Ovary (tissue), 9 donors: Measurements from ENCODE around the gene ANGPTL8. TPM values are rescaled to one million over a fixed set of nuclear protein-coding genes. Genes with fewer than 3 reads are reported as not detected.

Experiments
- DNase-seq, 5 donors: peaks; one replicate each; pipeline ENCODE4 v3.0.0-alpha.2; 2019 to 2020
- H3K27ac ChIP-seq, 2 donors: fragments of 200-600 bp; one replicate each; pipeline versions ENCODE4 v1.5.1 to v1.8.0; 2019 to 2022
- H3K27me3 ChIP-seq: fragments of 200-600 bp; one replicate; pipeline ENCODE4 v1.8.0; 2022
- H3K36me3 ChIP-seq: fragments of 200-600 bp; sonication (generic); one replicate; pipeline ENCODE4 v1.5.1; 2019
- H3K4me1 ChIP-seq: one replicate; pipeline ENCODE4 v1.8.1; 2013; ENCODE audit warnings: mild to moderate bottlenecking, moderate library complexity; ENCODE audit not compliant: insufficient read depth
- H3K4me3 ChIP-seq: fragments of 200-600 bp; sonication (generic); one replicate; pipeline ENCODE4 v1.5.1; 2017
- H3K9me3 ChIP-seq, 2 donors: fragments of 200-600 bp in 1 of 2; sonication (generic) in 1 of 2; one replicate each; pipeline versions ENCODE4 v1.5.1 to v1.8.1; 2013 to 2019; ENCODE audit warnings: mild to moderate bottlenecking in 1 of 2, moderate library complexity in 1 of 2
- CTCF ChIP-seq, 3 donors: fragments of 450-650 bp in 2 of 3; fragments of 200-600 bp in 1 of 3; IDR thresholded peaks; one replicate each; pipeline versions ENCODE4 v1.5.1 to v1.8.0; 2016 to 2022; ENCODE audit warnings: antibody characterized with exemption in 3 of 3, mild to moderate bottlenecking in 1 of 3
- EP300 ChIP-seq: sonication (generic); formaldehyde crosslinking; IDR thresholded peaks from one replicate; pipeline ENCODE4 v1.6.1; 2017; ENCODE audit warnings: antibody characterized with exemption
- POLR2A ChIP-seq: fragments of 450-650 bp; IDR thresholded peaks from one replicate; pipeline ENCODE4 v1.6.1; 2017; ENCODE audit warnings: antibody characterized with exemption, mild to moderate bottlenecking, moderate library complexity
- WGBS, 3 donors: extraction: QIAGEN DNeasy Blood & Tissue Kit in 1 of 3; methylation state at CpG; one replicate each; pipeline versions ENCODE4 v1.1.5 to v1.1.7; 2013 to 2017; 5-methylcytosine and 5-hydroxymethylcytosine counted together
- intact Hi-C, 4 donors: fragments of 100-400 bp; cut with DNase I; formaldehyde crosslinking; loops; one replicate each; pipeline versions ENCODE4 v1.11.0 to v1.15.1; 2022 to 2023
- polyA plus RNA-seq, 2 donors: library from polyadenylated mRNA; stranded (reverse); fragments of 200-250 nt in 1 of 2; fragments of 350-450 nt in 1 of 2; fragmentation: Illumina TruSeq in 1 of 2; extraction: RNeasy Lipid Tissue Mini Kit (QIAGEN cat#74804) in 1 of 2; gene quantifications; one replicate each; pipeline ENCODE4 v1.2.3, GENCODE V29; 2013 to 2014
- total RNA-seq, 7 donors: library from RNA; depleted of rRNA in 2 of 7; stranded (reverse); fragments of >200 nt in 2 of 7; fragmentation: NEBNext Ultra II Directional in 3 of 7; extraction: Animal tissue kit (Norgen Biotek cat#: 25700) in 3 of 7; gene quantifications; one replicate each; pipeline versions ENCODE4 v1.1.0 to v1.2.4, GENCODE V29; 2016 to 2023
- donor health status: DM: no; HTN: no; CAD: no; lungs with moderate emphysema.
- donor health status: DM: no; HTN: no; CAD: no.
- donor health status: Bipolar disorder and iron deficiency.
- donor health status: DM: yes; HTN: yes; CAD: no.
- donor health status: DM: no; HTN: no; CAD: no.
- donor health status: DM: yes; HTN: yes; CAD: no.

The ANGPTL8 gene
- total and polyA plus RNA-seq, 9 donors, result 0.50 to 0.93 (median 0.68) TPM; not detected in 5

GRCh38 chr19:11261971-11262839 is 22.8 kb downstream of the ANGPTL8 start, which contains the start of gene DOCK6:
Gene DOCK6, minus strand, starts transcription at chr19:11262524. Its CDS starts 84 bp downstream, at chr19:11262440.
- intact Hi-C loops, result no loop called here
- peak; percentile 54 to 71 (median 59) for DNase-seq
- H3K4me3 ChIP-seq, result peak within 1 kb of the TSS; percentile 91
- no peaks in the 10 kb centered on the region for H3K4me1 ChIP-seq
- no peaks in the 10 kb centered on the region for H3K27me3 ChIP-seq
- no peaks in the 10 kb centered on the region for H3K36me3 ChIP-seq
- TF ChIP-seq POLR2A (no peak), EP300 (no peak), CTCF (IDR thresholded peaks at IDR 0.05) (no peak)
- H3K27ac ChIP-seq, result peak within 1 kb of the TSS; percentile 41 to 68
- H3K9me3 ChIP-seq, result no peaks in the 10 kb centered on the region
- WGBS, 3 donors, result 1 to 3% (median 1%) methylated on average over 35 to 91 of the region's 91 CpGs

GRCh38 chr19:11263726-11264125 is 24.3 kb downstream of the ANGPTL8 start:
- no peak for TF ChIP-seq POLR2A
- no peak for TF ChIP-seq CTCF (IDR thresholded peaks at IDR 0.05)
- no peak for TF ChIP-seq EP300
- H3K4me3 ChIP-seq, result no peak overlapping the region
- H3K27me3 ChIP-seq, result no peaks in the 10 kb centered on the region
- DNase-seq, result no peak
- no peaks in the 10 kb centered on the region for H3K9me3 ChIP-seq
- 95 to 98% (median 96%) methylated on average over 6 of the region's 6 CpGs for WGBS, 3 donors
- no peak overlapping the region for H3K27ac ChIP-seq
- no peaks in the 10 kb centered on the region for H3K36me3 ChIP-seq
- intact Hi-C loops, result no loop called here
- no peaks in the 10 kb centered on the region for H3K4me1 ChIP-seq

- no peaks in the 10 kb centered on the region for H3K9me3 ChIP-seq
- H3K4me1 ChIP-seq, result no peaks in the 10 kb centered on the region
- intact Hi-C loops, result no loop called here
- no peak overlapping the region for H3K27ac ChIP-seq
- DNase-seq, result no peak
- H3K4me3 ChIP-seq, result no peak overlapping the region
- H3K27me3 ChIP-seq, result no peaks in the 10 kb centered on the region
- WGBS, 3 donors, result 77 to 82% (median 79%) methylated on average over 19 of the region's 19 CpGs
- no peaks in the 10 kb centered on the region for H3K36me3 ChIP-seq
- TF ChIP-seq EP300 (no peak), CTCF (IDR thresholded peaks at IDR 0.05) (no peak), POLR2A (no peak)
Measured at GRCh38 chr19:11264452-11265176, 25.2 kb downstream of the ANGPTL8 start.

GRCh38 chr19:11265177-11265784 is 25.9 kb downstream of the ANGPTL8 start:
- H3K9me3 ChIP-seq, result no peaks in the 10 kb centered on the region
- DNase-seq, result no peak
- intact Hi-C loops, result no loop called here
- no peak overlapping the region for H3K27ac ChIP-seq
- H3K36me3 ChIP-seq, result no peaks in the 10 kb centered on the region
- H3K4me1 ChIP-seq, result no peaks in the 10 kb centered on the region
- no peak for TF ChIP-seq CTCF (IDR thresholded peaks at IDR 0.05)
- no peak for TF ChIP-seq POLR2A
- TF ChIP-seq EP300, result no peak
- no peaks in the 10 kb centered on the region for H3K27me3 ChIP-seq
- 89 to 95% (median 92%) methylated on average over 6 of the region's 6 CpGs for WGBS, 3 donors
- no peak overlapping the region for H3K4me3 ChIP-seq
